AG10803 (cell line): ENCODE results near the gene RBM39.

Source experiments
- DNase-seq: peaks from one replicate; pipeline ENCODE4 v3.0.0; 2010; ENCODE audit warnings: low read depth
- H3K4me3 ChIP-seq: 2 replicates; pipeline ENCODE4 v1.5.1; 2011; ENCODE audit warnings: mild to moderate bottlenecking, low read length, control low read depth
- TF ChIP-seq, protein P1 (sequence below): conservative IDR thresholded peaks from 2 replicates; pipeline ENCODE4 v1.5.1; 2011; ENCODE audit warnings: mild to moderate bottlenecking, low read length, control low read depth, inconsistent platforms

RBM39 gene

DNA sequence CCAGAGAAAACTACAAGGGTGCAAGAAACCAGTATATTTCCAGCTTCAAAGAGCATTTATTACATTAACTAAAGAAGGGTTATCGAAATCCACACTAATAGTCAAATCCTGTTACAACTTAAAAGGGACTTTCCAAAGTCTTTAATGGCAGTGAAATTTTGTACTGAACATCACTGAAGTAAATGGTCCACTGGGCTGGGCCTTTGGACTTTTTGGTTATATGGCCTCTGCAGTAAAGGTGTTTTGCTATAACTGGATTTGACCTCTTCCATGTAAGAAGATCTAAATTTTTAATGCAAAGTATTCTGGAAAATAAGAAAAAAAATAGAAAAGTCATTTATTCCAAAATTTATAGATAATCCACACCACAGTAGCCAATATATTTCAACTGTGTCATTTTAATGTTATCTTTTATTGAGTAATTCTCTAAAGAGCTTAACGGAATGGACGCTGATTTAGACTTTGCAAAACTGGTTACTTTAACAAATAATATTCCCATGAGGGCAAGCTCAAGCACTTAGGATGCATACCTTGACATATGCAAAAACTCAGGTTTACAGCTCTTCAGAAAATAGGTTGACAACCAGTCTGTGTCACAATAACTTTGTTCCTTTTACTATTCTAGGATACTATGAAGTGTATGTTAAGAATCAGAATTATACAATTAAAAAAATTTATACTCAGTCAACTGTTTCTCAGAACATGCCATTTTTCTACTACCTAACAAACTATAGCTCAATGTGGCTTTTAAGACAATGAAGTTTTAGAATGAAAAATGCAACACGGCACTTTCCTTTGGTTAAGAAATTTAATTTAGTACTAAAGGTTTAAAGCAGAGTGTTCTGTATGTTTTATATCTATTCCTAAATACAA is 7.0 kb downstream of the RBM39 start:
- TF ChIP-seq, protein P1, sequence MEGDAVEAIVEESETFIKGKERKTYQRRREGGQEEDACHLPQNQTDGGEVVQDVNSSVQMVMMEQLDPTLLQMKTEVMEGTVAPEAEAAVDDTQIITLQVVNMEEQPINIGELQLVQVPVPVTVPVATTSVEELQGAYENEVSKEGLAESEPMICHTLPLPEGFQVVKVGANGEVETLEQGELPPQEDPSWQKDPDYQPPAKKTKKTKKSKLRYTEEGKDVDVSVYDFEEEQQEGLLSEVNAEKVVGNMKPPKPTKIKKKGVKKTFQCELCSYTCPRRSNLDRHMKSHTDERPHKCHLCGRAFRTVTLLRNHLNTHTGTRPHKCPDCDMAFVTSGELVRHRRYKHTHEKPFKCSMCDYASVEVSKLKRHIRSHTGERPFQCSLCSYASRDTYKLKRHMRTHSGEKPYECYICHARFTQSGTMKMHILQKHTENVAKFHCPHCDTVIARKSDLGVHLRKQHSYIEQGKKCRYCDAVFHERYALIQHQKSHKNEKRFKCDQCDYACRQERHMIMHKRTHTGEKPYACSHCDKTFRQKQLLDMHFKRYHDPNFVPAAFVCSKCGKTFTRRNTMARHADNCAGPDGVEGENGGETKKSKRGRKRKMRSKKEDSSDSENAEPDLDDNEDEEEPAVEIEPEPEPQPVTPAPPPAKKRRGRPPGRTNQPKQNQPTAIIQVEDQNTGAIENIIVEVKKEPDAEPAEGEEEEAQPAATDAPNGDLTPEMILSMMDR = no peak
- DNase-seq = no peak
- no peak overlapping the region for H3K4me3 ChIP-seq

DNA sequence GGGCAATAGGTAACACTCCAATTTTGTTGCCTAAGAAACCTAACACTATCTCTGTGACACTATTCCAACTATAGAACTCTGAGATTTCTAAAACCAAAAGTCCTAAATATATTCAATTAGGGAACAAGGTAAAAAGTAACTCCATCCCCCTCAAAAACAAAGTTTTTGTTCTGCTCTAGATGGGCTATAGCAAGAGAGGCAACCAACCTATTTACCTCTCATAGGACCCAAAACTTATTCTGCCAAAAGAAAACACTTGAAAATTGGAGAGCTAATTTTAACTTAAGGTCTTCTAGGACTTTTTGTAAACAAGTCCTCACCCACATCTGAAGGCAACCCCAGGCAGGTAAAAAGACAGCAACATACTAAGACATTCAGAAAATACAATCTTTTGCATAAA is 7.7 kb downstream of the RBM39 start:
- no peak for DNase-seq
- TF ChIP-seq, protein P1 = no peak

DNA sequence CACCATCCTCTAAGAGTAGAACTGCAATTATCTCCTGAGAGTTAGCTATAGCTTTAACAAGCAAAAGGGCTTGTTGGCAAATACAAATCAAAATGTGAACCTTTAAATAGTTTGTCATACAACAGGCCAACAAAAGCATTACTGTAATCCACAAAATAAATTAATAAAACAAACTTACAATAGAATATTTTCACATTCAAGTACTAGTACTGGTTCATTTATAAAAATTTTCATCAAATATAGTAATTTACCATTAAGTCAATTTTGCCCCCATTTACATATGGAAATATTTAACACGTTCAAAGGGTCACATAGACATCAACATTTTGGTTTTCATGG is 9.4 kb downstream of the RBM39 start:
- TF ChIP-seq, protein P1 = no peak
- H3K4me3 ChIP-seq = no peak overlapping the region
- no peak for DNase-seq

More for the DNA sequence above, 7.7 kb downstream of the RBM39 start:
- no peak overlapping the region for H3K4me3 ChIP-seq

DNA sequence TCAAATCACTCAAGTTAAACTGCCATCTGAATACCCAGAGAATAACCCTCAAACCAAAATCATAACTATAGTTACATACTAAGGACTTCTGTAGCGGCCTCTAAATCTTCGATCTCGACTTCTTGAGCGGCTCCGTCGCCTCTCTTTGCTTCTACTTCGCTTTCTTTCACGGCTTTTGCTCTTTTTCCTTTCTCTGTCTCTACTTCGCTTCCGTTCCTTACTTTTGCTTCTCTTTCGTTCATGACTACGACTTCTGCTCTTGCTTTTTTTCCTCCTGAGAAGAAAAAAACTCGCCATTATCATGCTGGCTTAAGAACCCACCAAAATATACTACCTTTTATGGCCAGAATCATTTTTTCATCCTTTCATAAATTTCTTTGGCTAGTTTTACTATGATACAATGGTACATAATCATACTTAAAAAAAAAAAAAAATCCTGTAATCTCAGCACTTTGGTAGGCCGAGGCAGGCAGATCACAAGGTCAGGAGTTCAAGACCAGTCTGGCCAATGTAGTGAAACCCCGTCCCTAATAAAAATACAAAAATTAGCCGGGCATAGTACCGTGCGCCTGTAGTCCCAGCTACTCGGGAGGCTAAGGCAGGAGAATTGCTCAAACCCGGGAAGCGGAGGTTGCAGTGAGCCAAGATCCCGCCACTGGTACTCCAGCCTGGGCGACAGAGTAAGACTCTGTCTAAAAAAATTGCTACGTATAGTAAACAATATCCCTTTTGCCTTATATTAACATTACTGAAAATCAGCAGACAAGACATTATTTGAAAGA is 10.0 kb downstream of the RBM39 start:
- DNase-seq = no peak
- TF ChIP-seq, protein P1 = no peak
- H3K4me3 ChIP-seq = no peak overlapping the region

DNA sequence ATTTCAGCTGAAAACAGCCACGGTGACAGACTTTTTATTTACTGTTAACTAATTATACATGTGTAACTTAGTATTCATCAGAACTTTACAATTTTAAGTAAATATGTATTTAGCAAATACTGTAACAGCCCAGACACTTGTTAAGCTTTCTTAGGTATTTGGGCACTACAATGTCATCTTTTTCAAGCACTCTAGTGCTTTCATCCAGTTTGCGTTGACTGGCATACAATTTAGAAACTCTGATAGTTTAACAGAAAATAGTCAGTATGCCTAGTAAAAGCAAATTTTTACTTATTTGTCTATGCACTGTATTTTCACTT is 10.6 kb downstream of the RBM39 start:
- no peak overlapping the region for H3K4me3 ChIP-seq
- DNase-seq = no peak
- TF ChIP-seq, protein P1 = no peak

DNA sequence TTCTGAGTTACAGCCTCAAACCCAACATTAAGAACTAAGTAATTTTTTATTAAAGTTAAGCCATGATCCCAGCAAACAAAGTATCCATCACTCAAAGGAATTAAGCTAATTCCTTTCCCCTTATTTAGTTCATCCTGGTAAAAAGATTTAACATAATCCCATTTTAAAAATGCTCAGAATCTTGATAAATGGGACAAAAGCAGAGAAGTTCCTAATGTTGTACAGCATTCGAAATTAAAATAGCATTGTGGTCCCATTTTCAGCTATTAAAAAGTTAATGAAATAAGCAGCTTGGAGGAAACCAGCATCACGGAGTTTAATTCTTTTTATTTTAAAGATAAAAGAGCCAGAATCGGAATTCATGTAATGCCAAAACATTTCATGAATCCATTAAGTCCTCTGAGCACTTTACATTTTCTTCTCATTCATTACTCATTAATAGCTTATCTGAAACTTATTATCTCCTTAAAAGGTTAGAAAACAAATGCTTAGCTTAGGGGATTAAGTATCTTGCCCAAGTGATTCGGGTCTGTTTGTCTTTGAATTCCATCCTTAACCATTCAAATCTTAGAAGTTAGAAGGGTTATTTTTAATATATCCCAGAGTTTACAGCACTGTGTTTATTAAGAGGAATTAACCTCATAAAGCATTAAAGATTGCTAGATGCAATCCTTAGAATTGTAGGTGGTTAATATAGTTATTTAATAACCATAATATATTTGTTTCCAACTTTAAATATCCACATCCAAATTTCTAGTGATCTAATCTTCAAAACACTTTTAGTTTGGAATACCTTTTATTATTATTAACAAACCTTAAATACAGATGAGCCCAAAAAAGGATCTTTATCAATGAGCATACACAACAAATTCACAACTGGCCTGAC is 11.2 kb downstream of the RBM39 start:
- H3K4me3 ChIP-seq = no peak overlapping the region
- TF ChIP-seq, protein P1 = no peak
- DNase-seq = no peak
